GM12878 (cell line): Measurements from ENCODE around the gene CHRDL2. TPM values are rescaled to one million over a fixed set of nuclear protein-coding genes. Genes with fewer than 3 reads are reported as not detected.

Experiments
- ATAC-seq: fragments of 200-7000 bp; cut with Tn5 transposase; 3 replicates; pipeline ENCODE4 v1.9.1; 2020; ENCODE audit warnings: mild to moderate bottlenecking, moderate library complexity
- BruUV-seq: library from RNA; stranded (reverse); fragments of 400-500 nt; replicated peaks from 2 replicates; lab custom pipeline; 2021; lab: Mats Ljungman, UMichigan
- CTCF ChIA-PET: fragments of 300-600 bp; sonication (Branson Sonifier 250); formaldehyde crosslinking; extraction: SDS; loops from one replicate; lab custom pipeline; 2021; ENCODE audit warnings: inconsistent platforms; lab: Yijun Ruan, JAX
- POLR2A ChIA-PET: fragments of 350-600 bp; formaldehyde crosslinking; extraction: SDS; loops from one replicate; lab custom pipeline; 2021; ENCODE audit warnings: inconsistent platforms; lab: Charles Lee
- RAD21 ChIA-PET: fragments of 300-600 bp; sonication (Branson Sonifier 250); formaldehyde crosslinking; loops from one replicate; lab custom pipeline; 2023; ENCODE audit warnings: antibody characterized with exemption; ENCODE audit not compliant: unreplicated experiment; lab: Charles Lee
- SMC1A ChIA-PET: fragments of 300-600 bp; sonication (Branson Sonifier 250); formaldehyde crosslinking; loops from one replicate; lab custom pipeline; 2023; ENCODE audit not compliant: unreplicated experiment, uncharacterized antibody; lab: Charles Lee
- DNase-seq: peaks from one replicate; pipeline ENCODE4 v3.0.0-alpha.2; 2011; ENCODE audit warnings: low read depth, low spot score
- FAIRE-seq: peaks from 3 replicates; lab custom pipeline; 2011; peaks lifted over from hg19 to GRCh38; lab: Jason Lieb, UNC
- H2AFZ ChIP-seq: 2 replicates; pipeline ENCODE4 v1.6.0; 2011; ENCODE audit warnings: low read depth, low read length, control low read depth; ENCODE audit not compliant: control insufficient read depth
- H3K27ac ChIP-seq: 2 replicates; pipeline ENCODE4 v1.5.1; 2011; ENCODE audit warnings: control low read depth; ENCODE audit not compliant: control insufficient read depth, insufficient read depth
- H3K27me3 ChIP-seq, 2 experiments: replicated peaks in 1 of 2; 2 replicates each; pipeline versions ENCODE4 v1.6.0 to v1.6.1; 2011; ENCODE audit warnings: low read length in 1 of 2; ENCODE audit not compliant: control insufficient read depth in 2 of 2, insufficient read depth in 2 of 2
- H3K36me3 ChIP-seq, 2 experiments: 2 replicates each; pipeline ENCODE4 v1.5.1; 2011; ENCODE audit warnings: low read length in 1 of 2; ENCODE audit not compliant: control insufficient read depth in 2 of 2, insufficient read depth in 2 of 2
- H3K4me1 ChIP-seq: 2 replicates; pipeline ENCODE4 v1.6.1; 2011; ENCODE audit warnings: mild to moderate bottlenecking, low read length, moderate library complexity, mixed read lengths; ENCODE audit not compliant: control insufficient read depth, insufficient read depth
- H3K4me2 ChIP-seq: 2 replicates; pipeline ENCODE4 v1.6.0; 2011; ENCODE audit warnings: control low read depth; ENCODE audit not compliant: control insufficient read depth, insufficient read depth
- H3K4me3 ChIP-seq: fragments of 200-600 bp; sonication (generic); 2 replicates; pipeline ENCODE4 v1.5.1; 2016
- H3K79me2 ChIP-seq: 2 replicates; pipeline ENCODE4 v1.6.0; 2011; ENCODE audit warnings: low read length; ENCODE audit not compliant: control insufficient read depth, insufficient read depth
- H3K9ac ChIP-seq: 2 replicates; pipeline ENCODE4 v1.8.0; 2011; ENCODE audit warnings: low read length, control low read depth, mixed read lengths; ENCODE audit not compliant: control insufficient read depth, insufficient read depth
- H3K9me3 ChIP-seq: replicated peaks from 3 replicates; pipeline ENCODE4 v1.5.1; 2011; ENCODE audit warnings: mild to moderate bottlenecking, low read length; ENCODE audit not compliant: control insufficient read depth, insufficient read depth
- H4K20me1 ChIP-seq: 2 replicates; pipeline ENCODE4 v1.6.0; 2011; ENCODE audit not compliant: control insufficient read depth, insufficient read depth
- ASH2L ChIP-seq: fragments of 300-600, 200-600 bp; sonication (generic); IDR thresholded peaks from 2 replicates; pipeline ENCODE4 v1.6.1; 2017; ENCODE audit warnings: low read depth, mild to moderate bottlenecking, borderline replicate concordance
- BHLHE40 ChIP-seq, 2 experiments: fragments of 450-650 bp in 1 of 2; IDR thresholded peaks; 2 replicates each; pipeline ENCODE4 v1.6.1; 2011 to 2017; ENCODE audit warnings: low read depth in 2 of 2, borderline replicate concordance in 1 of 2, improper control_type of control experiment in 1 of 2, low read length in 1 of 2, mild to moderate bottlenecking in 1 of 2
- CHD2 ChIP-seq: IDR thresholded peaks from 2 replicates; pipeline ENCODE4 v1.6.1; 2011; ENCODE audit warnings: low read depth, low read length, improper control_type of control experiment, borderline replicate concordance
- HSF1 ChIP-seq: fragments of 150-350 bp; IDR thresholded peaks from 2 replicates; pipeline ENCODE4 v1.6.1; 2014; ENCODE audit warnings: mild to moderate bottlenecking, low read depth, low read length
- IKZF1 ChIP-seq: fragments of 450-650 bp; conservative IDR thresholded peaks from 2 replicates; pipeline ENCODE4 v1.6.1; 2017; ENCODE audit warnings: antibody characterized with exemption, mild to moderate bottlenecking
- KAT2A ChIP-seq: conservative IDR thresholded peaks from 2 replicates; pipeline ENCODE4 v1.6.1; 2011; ENCODE audit warnings: low read depth, low read length; ENCODE audit not compliant: control insufficient read depth
- LARP7 ChIP-seq: fragments of 450-650 bp; IDR thresholded peaks from 2 replicates; pipeline ENCODE4 v1.6.1; 2017; ENCODE audit warnings: mild to moderate bottlenecking
- RB1 ChIP-seq: fragments of 450-650 bp; formaldehyde crosslinking; IDR thresholded peaks from 2 replicates; pipeline ENCODE4 v1.6.1; 2017; ENCODE audit warnings: mild to moderate bottlenecking, borderline replicate concordance
- SUZ12 ChIP-seq: fragments of 200-600 bp; sonication (generic); IDR thresholded peaks from one replicate; pipeline ENCODE4 v1.6.1; 2018; ENCODE audit warnings: antibody characterized with exemption, mild to moderate bottlenecking; ENCODE audit not compliant: unreplicated experiment
- ZBTB33 ChIP-seq: fragments of 450-650 bp; IDR thresholded peaks from 2 replicates; pipeline ENCODE4 v1.6.1; 2017; ENCODE audit warnings: mild to moderate bottlenecking
- ZNF592 ChIP-seq: fragments of 450-650 bp; IDR thresholded peaks from 2 replicates; pipeline ENCODE4 v1.6.1; 2017; ENCODE audit warnings: mild to moderate bottlenecking, moderate library complexity
- WGBS: methylation state at CpG from one replicate; pipeline ENCODE4 v1.1.6; 2016; ENCODE audit warnings: low lambda C conversion rate; ENCODE audit not compliant: insufficient replicate concordance, insufficient coverage; ENCODE audit errors: missing lambda C conversion rate; 5-methylcytosine and 5-hydroxymethylcytosine counted together
- in situ Hi-C: fragments of 300-500 bp; cut with MboI; formaldehyde crosslinking; loops from 9 replicates; pipeline ENCODE4 v1.14.3; 2018; ENCODE audit warnings: mixed read lengths
- intact Hi-C: fragments of 100-400 bp; cut with micrococcal nuclease; formaldehyde crosslinking; loops from one replicate; pipeline ENCODE4 v1.14.2; 2022; ENCODE audit not compliant: unreplicated experiment
- polyA plus RNA-seq, 11 experiments: library from polyadenylated mRNA; depleted of rRNA in 4 of 11; unstranded in 6 of 11; stranded (reverse) in 5 of 11; fragments of >200 nt; fragmentation: Nextera tagmentation in 4 of 11; fragmentation: Illumina TruSeq in 1 of 11; extraction: Ambion mirVana in 4 of 11; extraction: Trizol in 1 of 11; gene quantifications; 1 replicate in 1 of 11; 2 replicates in 10 of 11; pipeline versions ENCODE4 v1.2.1 to v1.2.3, GENCODE V29; 2011 to 2016; ENCODE audit warnings: inconsistent platforms in 2 of 11, missing spikeins in 2 of 11, low read depth in 1 of 11
- total RNA-seq, 4 experiments: library from RNA; depleted of rRNA in 3 of 4; stranded (reverse); fragments of >200 nt in 3 of 4; fragmentation: Illumina TruSeq in 1 of 4; extraction: Trizol in 1 of 4; gene quantifications; 2 replicates each; pipeline versions ENCODE4 v1.2.1 to v1.2.3, GENCODE V29; 2013 to 2021

The CHRDL2 gene
- total and polyA plus RNA-seq, 10 of the 15 experiments (the other 5 are each of a cell fraction or from before 2014, with no cell fraction given): not detected

GRCh38 chr11:74672956-74673692 is 58.1 kb downstream of the CHRDL2 start (continued):
- TF ChIP-seq IKZF1 (no peak), KAT2A (no peak), ASH2L (no peak), LARP7 (no peak), HSF1 (no peak), BHLHE40 (IDR thresholded peaks at IDR 0.05; ENCODE audit: borderline replicate concordance in 1 of 2, low read depth in 2 of 2, low read length in 1 of 2) (no peak), RB1 (no peak), ZBTB33 (no peak)

GRCh38 chr11:74672332-74672955 is 58.8 kb downstream of the CHRDL2 start:
- ChIA-PET SMC1A (interaction anchor here (1.0 kb wide), 1 partner anchor 10 kb away, joined by 4 read pairs; no protein-coding TSS in a partner anchor), POLR2A (no interaction called here), CTCF (no interaction called here), RAD21 (no interaction called here)
- no TSS peak for BruUV-seq
- intact Hi-C loops: no loop called here
- Histone ChIP-seq H3K36me3 (no peaks in the 10 kb centered on the region), H3K9me3 (no peaks in the 10 kb centered on the region), H3K27me3 (no peaks in the 10 kb centered on the region), H2AFZ (no peak overlapping the region), H3K4me3 (no peak overlapping the region), H3K27ac (no peak overlapping the region), H4K20me1 (no peaks in the 10 kb centered on the region; the same call in 1 of the 2 replicates), H3K4me1 (no peaks in the 10 kb centered on the region), H3K9ac (no peak overlapping the region), H3K79me2 (no peaks in the 10 kb centered on the region), H3K4me2 (no peak overlapping the region)
- no peak for DNase-seq
- ATAC-seq: no peak
- in situ Hi-C loops: no loop called here
- WGBS: 79% methylated on average over 4 of the region's 4 CpGs
- FAIRE-seq: no peak
- TF ChIP-seq ZNF592: no peak
- TF ChIP-seq ZBTB33: no peak
- TF ChIP-seq SUZ12: no peak
- no peak for TF ChIP-seq CHD2
